NT2/D1 (cell line): ENCODE measurements around the gene CERS6.

Source experiments
- SUZ12 ChIP-seq: IDR thresholded peaks from 2 replicates; pipeline ENCODE4 v1.6.1; 2011; ENCODE audit not compliant: insufficient read length, insufficient read depth; ENCODE audit errors: extremely low read depth
- YY1 ChIP-seq: IDR thresholded peaks from 2 replicates; pipeline ENCODE4 v1.6.1; 2011; ENCODE audit not compliant: insufficient read length, insufficient read depth
- ZNF274 ChIP-seq: IDR thresholded peaks from 2 replicates; pipeline ENCODE4 v1.6.1; 2011; ENCODE audit warnings: mild to moderate bottlenecking, low read depth, low read length

- TF ChIP-seq SUZ12 (no peak), YY1 (no peak), ZNF274 (no peak)
Measured at GRCh38 chr2:168429988-168430387, 26.1 kb upstream of the CERS6 start.
